H9 (cell line): Measurements from ENCODE around the gene SKIC3. TPM values are rescaled to one million over a fixed set of nuclear protein-coding genes. Genes with fewer than 3 reads are reported as not detected.

Experiments used
- DNase-seq: peaks from one replicate; pipeline ENCODE4 v3.0.0-alpha.2; 2017
- H2AFZ ChIP-seq: one replicate; pipeline ENCODE4 v1.6.1; 2013; ENCODE audit warnings: mild to moderate bottlenecking, low read length, control low read depth, moderate library complexity
- H2AK5ac ChIP-seq: 2 replicates; pipeline ENCODE4 v1.6.1; 2013; ENCODE audit warnings: low read length, control low read depth, mixed read lengths; ENCODE audit not compliant: insufficient read length
- H2BK120ac ChIP-seq: one replicate; pipeline ENCODE4 v1.6.1; 2013; ENCODE audit warnings: low read depth, mild to moderate bottlenecking, low read length, control low read depth, inconsistent platforms; ENCODE audit not compliant: poor library complexity, severe bottlenecking
- H2BK12ac ChIP-seq: 2 replicates; pipeline ENCODE4 v1.6.1; 2013; ENCODE audit warnings: low read length, control low read depth, mixed read lengths, low read depth; ENCODE audit not compliant: insufficient read length
- H2BK15ac ChIP-seq: 2 replicates; pipeline ENCODE4 v1.6.1; 2013; ENCODE audit warnings: low read depth, low read length, control low read depth
- H2BK20ac ChIP-seq: one replicate; pipeline ENCODE4 v1.6.1; 2013; ENCODE audit warnings: low read depth, mild to moderate bottlenecking, low read length, control low read depth, inconsistent platforms; ENCODE audit not compliant: poor library complexity, severe bottlenecking
- H2BK5ac ChIP-seq: 2 replicates; pipeline ENCODE4 v1.6.1; 2013; ENCODE audit warnings: low read length, control low read depth, mixed read lengths; ENCODE audit not compliant: insufficient read length
- H3K14ac ChIP-seq: 2 replicates; pipeline ENCODE4 v1.6.1; 2013; ENCODE audit warnings: low read length, control low read depth; ENCODE audit not compliant: insufficient read depth
- H3K18ac ChIP-seq: 2 replicates; pipeline ENCODE4 v1.6.1; 2013; ENCODE audit warnings: low read depth, mild to moderate bottlenecking, mixed read lengths, low read length, control low read depth; ENCODE audit not compliant: insufficient read length
- H3K23ac ChIP-seq: 2 replicates; pipeline ENCODE4 v1.6.1; 2013; ENCODE audit warnings: low read length, control low read depth, mixed read lengths, low read depth; ENCODE audit not compliant: insufficient read length
- H3K23me2 ChIP-seq: 2 replicates; pipeline ENCODE4 v1.6.1; 2013; ENCODE audit warnings: low read depth, mild to moderate bottlenecking, mixed read lengths, low read length, control low read depth; ENCODE audit not compliant: insufficient read length, poor library complexity, severe bottlenecking
- H3K27ac ChIP-seq: 2 replicates; pipeline ENCODE4 v1.5.1; 2013; ENCODE audit warnings: low read length, control low read depth, mixed read lengths, low read depth; ENCODE audit not compliant: insufficient read length
- H3K27me3 ChIP-seq: 2 replicates; pipeline ENCODE4 v1.6.1; 2013; ENCODE audit warnings: low read length, control low read depth, inconsistent platforms; ENCODE audit not compliant: insufficient read depth
- H3K4ac ChIP-seq: 2 replicates; pipeline ENCODE4 v1.6.1; 2013; ENCODE audit warnings: low read depth, mild to moderate bottlenecking, control low read depth, inconsistent platforms, low read length, moderate library complexity
- H3K4me1 ChIP-seq: 2 replicates; pipeline ENCODE4 v1.6.1; 2013; ENCODE audit warnings: low read length, control low read depth, inconsistent platforms; ENCODE audit not compliant: insufficient read depth
- H3K4me2 ChIP-seq: 2 replicates; pipeline ENCODE4 v1.6.1; 2013; ENCODE audit warnings: low read length, control low read depth, mixed read lengths; ENCODE audit not compliant: insufficient read length, insufficient read depth
- H3K56ac ChIP-seq: 2 replicates; pipeline ENCODE4 v1.6.1; 2013; ENCODE audit warnings: low read depth, mild to moderate bottlenecking, mixed read lengths, low read length, control low read depth; ENCODE audit not compliant: insufficient read length
- H3K79me1 ChIP-seq: 2 replicates; pipeline ENCODE4 v1.6.1; 2013; ENCODE audit warnings: low read depth, mild to moderate bottlenecking, moderate library complexity, low read length, control low read depth, inconsistent platforms; ENCODE audit not compliant: insufficient read depth, poor library complexity, severe bottlenecking
- H3K79me2 ChIP-seq: 2 replicates; pipeline ENCODE4 v1.6.1; 2013; ENCODE audit warnings: low read length, control low read depth, inconsistent platforms; ENCODE audit not compliant: insufficient read depth
- H3K9ac ChIP-seq: 2 replicates; pipeline ENCODE4 v1.6.1; 2013; ENCODE audit warnings: low read length, control low read depth, mixed read lengths; ENCODE audit not compliant: insufficient read length; ENCODE audit errors: extremely low read depth
- H3K9me3 ChIP-seq: one replicate; pipeline ENCODE4 v1.6.1; 2013; ENCODE audit warnings: low read depth, low read length, inconsistent platforms; ENCODE audit not compliant: control insufficient read depth
- H3T11ph ChIP-seq: one replicate; pipeline ENCODE4 v1.6.1; 2013; ENCODE audit warnings: mild to moderate bottlenecking, low read length, control low read depth, inconsistent platforms
- H4K20me1 ChIP-seq: one replicate; pipeline ENCODE4 v1.6.1; 2013; ENCODE audit not compliant: control insufficient read depth, insufficient read length, insufficient read depth
- H4K5ac ChIP-seq: 2 replicates; pipeline ENCODE4 v1.6.1; 2013; ENCODE audit warnings: low read depth, mild to moderate bottlenecking, mixed read lengths, low read length, control low read depth; ENCODE audit not compliant: insufficient read length
- H4K8ac ChIP-seq: replicated peaks from 2 replicates; pipeline ENCODE4 v1.6.1; 2013; ENCODE audit warnings: low read length, control low read depth, mixed read lengths, low read depth; ENCODE audit not compliant: insufficient read length
- H4K91ac ChIP-seq: 2 replicates; pipeline ENCODE4 v1.6.1; 2013; ENCODE audit warnings: low read depth, mild to moderate bottlenecking, moderate library complexity, mixed read lengths, low read length, control low read depth; ENCODE audit not compliant: insufficient read length
- H3K27ac Mint-ChIP-seq, 3 experiments: 2 replicates in 2 of 3; 3 replicates in 1 of 3; pipeline ENCODE4 v1.8.0; 2020 to 2021; ENCODE audit warnings: mixed read lengths in 3 of 3, mild to moderate bottlenecking in 1 of 3, moderate library complexity in 1 of 3
- H3K27me3 Mint-ChIP-seq: 2 replicates; pipeline ENCODE4 v1.8.0; 2021; ENCODE audit warnings: low read depth, mild to moderate bottlenecking, moderate library complexity, mixed read lengths
- H3K36me3 Mint-ChIP-seq, 3 experiments: 2 replicates in 2 of 3; 3 replicates in 1 of 3; pipeline ENCODE4 v1.8.0; 2020 to 2021; ENCODE audit warnings: low read depth in 3 of 3, mixed read lengths in 3 of 3; ENCODE audit not compliant: insufficient read depth in 1 of 3
- H3K4me1 Mint-ChIP-seq, 2 experiments: 2 replicates each; pipeline ENCODE4 v1.8.0; 2020; ENCODE audit warnings: mixed read lengths in 2 of 2
- H3K4me3 Mint-ChIP-seq, 2 experiments: 2 replicates in 1 of 2; 3 replicates in 1 of 2; pipeline ENCODE4 v1.8.0; 2020 to 2021; ENCODE audit warnings: mild to moderate bottlenecking in 2 of 2, mixed read lengths in 2 of 2, moderate library complexity in 1 of 2
- H3K9me3 Mint-ChIP-seq, 2 experiments: 2 replicates in 1 of 2; 3 replicates in 1 of 2; pipeline ENCODE4 v1.8.0; 2020; ENCODE audit warnings: mild to moderate bottlenecking in 2 of 2, mixed read lengths in 2 of 2, moderate library complexity in 1 of 2
- WGBS: extraction: QIAGEN DNeasy Blood & Tissue Kit; methylation state at CpG from one replicate; pipeline ENCODE4 v1.1.7; 2013; ENCODE audit warnings: missing lambda C conversion rate, low lambda C conversion rate, mixed read lengths; ENCODE audit not compliant: insufficient read length; ENCODE audit errors: extremely low coverage; 5-methylcytosine and 5-hydroxymethylcytosine counted together
- total RNA-seq: library from RNA; stranded (reverse); gene quantifications from 2 replicates; pipeline ENCODE4 v1.2.1, GENCODE V29; 2021
- TF ChIP-seq, protein P1 (sequence below): fragments of 200-600 bp; sonication (generic); conservative IDR thresholded peaks from 3 replicates; pipeline ENCODE4 v1.8.0; 2021; ENCODE audit warnings: antibody characterized with exemption, mild to moderate bottlenecking

SKIC3 gene
- total RNA-seq, 1 experiment from 2014 or later = 64.7 TPM

DNA sequence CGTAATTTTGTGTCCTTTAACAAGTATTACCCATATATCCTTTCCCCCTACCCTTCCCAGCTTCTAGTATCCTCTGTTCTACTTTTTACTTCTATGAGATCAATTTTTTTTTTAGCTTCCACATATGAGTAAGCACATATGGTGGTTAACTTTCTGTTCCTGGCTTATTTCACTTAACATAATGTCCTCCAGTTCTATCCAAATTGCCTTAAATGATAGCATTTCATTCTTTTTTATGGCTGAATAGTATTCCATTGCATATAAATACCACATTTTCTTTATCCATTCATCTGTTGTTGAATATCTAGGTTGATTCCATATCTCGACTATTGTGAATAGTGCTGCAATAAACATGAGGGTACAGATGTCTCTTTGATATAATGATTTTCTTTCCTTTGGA is 36.4 kb downstream of the SKIC3 start:
- no peak overlapping the region for H3K4me3 Mint-ChIP-seq
- Histone ChIP-seq H4K91ac (no peak overlapping the region), H3K9ac (no peak overlapping the region), H3K27me3 (no peaks in the 10 kb centered on the region), H3K23me2 (no peaks in the 10 kb centered on the region), H3K79me1 (no peaks in the 10 kb centered on the region), H2BK12ac (no peak overlapping the region), H3K23ac (no peak overlapping the region), H3K14ac (no peak overlapping the region), H3K79me2 (no peaks in the 10 kb centered on the region), H4K20me1 (no peaks in the 10 kb centered on the region), H3K9me3 (no peaks in the 10 kb centered on the region), H3K4me1 (no peaks in the 10 kb centered on the region), H3K4ac (no peak overlapping the region), H2BK120ac (no peak overlapping the region), H3T11ph (no peak overlapping the region), H4K5ac (no peak overlapping the region), H2AFZ (no peak overlapping the region), H3K56ac (no peak overlapping the region), H3K18ac (no peak overlapping the region), H2BK15ac (no peak overlapping the region), H2AK5ac (no peak overlapping the region), H3K4me2 (no peak overlapping the region), H2BK5ac (no peak overlapping the region), H4K8ac (no peak overlapping the region), H3K27ac (no peak overlapping the region), H2BK20ac (no peak overlapping the region)
- H3K27me3 Mint-ChIP-seq = no peaks in the 10 kb centered on the region
- no peak overlapping the region for H3K27ac Mint-ChIP-seq
- WGBS = no CpG with 5 or more reads among the region's 2 CpGs
- DNase-seq = no peak
- TF ChIP-seq, protein P1, sequence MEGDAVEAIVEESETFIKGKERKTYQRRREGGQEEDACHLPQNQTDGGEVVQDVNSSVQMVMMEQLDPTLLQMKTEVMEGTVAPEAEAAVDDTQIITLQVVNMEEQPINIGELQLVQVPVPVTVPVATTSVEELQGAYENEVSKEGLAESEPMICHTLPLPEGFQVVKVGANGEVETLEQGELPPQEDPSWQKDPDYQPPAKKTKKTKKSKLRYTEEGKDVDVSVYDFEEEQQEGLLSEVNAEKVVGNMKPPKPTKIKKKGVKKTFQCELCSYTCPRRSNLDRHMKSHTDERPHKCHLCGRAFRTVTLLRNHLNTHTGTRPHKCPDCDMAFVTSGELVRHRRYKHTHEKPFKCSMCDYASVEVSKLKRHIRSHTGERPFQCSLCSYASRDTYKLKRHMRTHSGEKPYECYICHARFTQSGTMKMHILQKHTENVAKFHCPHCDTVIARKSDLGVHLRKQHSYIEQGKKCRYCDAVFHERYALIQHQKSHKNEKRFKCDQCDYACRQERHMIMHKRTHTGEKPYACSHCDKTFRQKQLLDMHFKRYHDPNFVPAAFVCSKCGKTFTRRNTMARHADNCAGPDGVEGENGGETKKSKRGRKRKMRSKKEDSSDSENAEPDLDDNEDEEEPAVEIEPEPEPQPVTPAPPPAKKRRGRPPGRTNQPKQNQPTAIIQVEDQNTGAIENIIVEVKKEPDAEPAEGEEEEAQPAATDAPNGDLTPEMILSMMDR = no peak
- no peaks in the 10 kb centered on the region for H3K9me3 Mint-ChIP-seq
- H3K4me1 Mint-ChIP-seq = no peaks in the 10 kb centered on the region
- peaks cover 12 to 44% (median 44%) of the 10 kb centered on the region in 3 experiments; a peak in 5 of 7 replicates for H3K36me3 Mint-ChIP-seq
